ENCODE data around the gene C6orf132.

GRCh38 chr6:42182101-42182500, 39.7 kb upstream of the C6orf132 start:
- no peak for TF ChIP-seq CTCF (IDR thresholded peaks at IDR 0.05)
- TF ChIP-seq POLR2A (IDR thresholded peaks at IDR 0.05), result no peak
